NCI-H2196 treated with DMSO at 0.1 percent for 48 hours (cell line): ENCODE measurements around the gene COQ7.

ENCODE experiments used
- DNase-seq: peaks from one replicate; lab custom pipeline; 2025; ENCODE audit not compliant: unreplicated experiment; lab: John Stamatoyannopoulos, UW

The COQ7 gene

GRCh38 chr16:19086322-19087199 is 19.1 kb downstream of the COQ7 start:
- DNase-seq = peak; percentile 87

DNA sequence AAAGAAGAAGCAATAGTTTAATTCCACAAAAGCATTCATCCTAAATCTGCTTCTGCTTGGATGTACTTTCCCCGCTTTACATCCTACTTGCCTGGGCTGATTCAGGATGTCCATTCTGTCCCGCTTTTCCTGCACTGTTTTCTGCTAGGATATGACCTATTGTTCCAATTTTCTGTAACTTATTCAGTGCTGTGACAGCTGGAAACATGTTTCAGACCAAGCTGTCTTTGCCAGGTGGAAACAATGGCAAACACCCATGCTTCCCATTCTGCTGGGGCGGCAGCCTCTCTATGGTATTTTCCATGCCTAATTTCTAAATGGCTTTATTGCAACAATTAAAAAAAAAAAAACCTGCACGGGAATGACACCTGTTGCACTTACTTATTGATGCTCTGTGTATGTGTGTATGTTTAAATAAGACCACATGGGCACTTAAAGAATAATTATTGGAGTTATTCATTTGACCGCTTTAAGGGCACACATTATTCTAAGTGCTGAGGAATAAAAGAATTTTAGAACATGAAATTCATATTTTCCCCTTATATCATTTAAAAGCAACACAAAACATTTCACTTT is 21.0 kb downstream of the COQ7 start:
- DNase-seq = no peak

DNA sequence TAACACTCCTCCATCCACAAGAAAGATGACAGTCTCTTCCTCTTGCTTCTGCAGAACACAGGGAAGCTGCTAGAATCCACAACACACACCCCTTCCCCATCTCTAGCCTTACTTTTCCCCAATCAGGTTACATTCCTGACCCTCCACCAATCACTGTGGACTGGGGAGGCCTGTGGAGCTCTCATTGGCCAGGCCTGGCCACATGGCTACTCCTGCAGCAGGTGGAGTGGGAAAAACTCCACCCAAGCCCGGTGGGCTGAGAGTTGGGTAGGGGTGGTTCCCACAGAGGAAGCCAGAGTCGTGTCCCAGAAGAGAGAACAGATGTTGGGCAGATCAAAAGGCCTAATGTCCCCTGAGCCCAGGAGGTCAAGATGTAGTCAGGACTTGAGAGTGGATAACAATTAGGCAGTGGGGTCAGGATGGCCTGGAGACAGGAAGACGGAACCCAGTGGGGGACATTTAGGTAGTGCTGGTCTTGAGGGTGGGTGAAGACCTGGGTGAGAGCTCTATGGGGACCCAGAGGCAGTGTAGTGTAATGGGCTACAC is 22.1 kb downstream of the COQ7 start:
- no peak for DNase-seq

GRCh38 chr16:19090916-19091315 is 23.5 kb downstream of the COQ7 start:
- no peak for DNase-seq

DNA sequence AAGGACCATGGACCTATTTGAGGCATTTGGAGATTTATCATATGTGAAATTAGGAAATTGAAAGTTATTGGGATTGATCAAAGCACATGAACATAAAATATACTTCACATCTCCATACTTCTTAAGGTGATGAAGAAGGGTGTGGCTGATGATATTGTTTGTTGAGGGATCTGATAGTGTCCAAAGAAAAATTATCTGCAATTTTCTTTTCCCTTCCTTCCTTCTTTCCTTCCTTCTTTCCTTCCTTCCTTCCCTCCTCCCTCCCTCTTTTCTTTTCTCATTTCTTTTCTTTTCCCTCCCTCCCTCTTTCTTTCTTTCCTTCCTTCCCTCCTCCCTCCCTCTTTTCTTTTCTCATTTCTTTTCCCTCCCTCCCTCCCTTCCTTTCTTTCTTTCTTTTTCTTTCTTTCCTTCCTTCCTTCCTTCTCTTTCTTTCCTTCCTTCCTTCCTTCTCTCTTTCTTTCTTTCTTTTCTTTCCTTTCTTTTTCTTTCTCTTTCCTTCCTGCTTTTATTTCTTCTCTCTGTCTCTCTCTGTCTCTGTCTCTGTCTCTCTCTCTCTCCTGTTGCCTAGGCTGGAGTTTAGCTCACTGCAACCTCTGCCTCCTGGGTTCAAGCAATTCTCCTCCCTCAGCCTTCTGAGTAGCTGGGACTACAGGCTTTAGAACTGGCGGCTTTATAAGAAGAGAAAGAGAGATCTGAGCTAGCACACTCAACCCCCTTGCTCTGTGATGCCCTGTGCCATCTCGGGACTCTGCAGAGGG is 25.4 kb downstream of the COQ7 start:
- no peak for DNase-seq

- no peak for DNase-seq
Observed at GRCh38 chr16:19093631-19094541, 26.5 kb downstream of the COQ7 start.

DNA sequence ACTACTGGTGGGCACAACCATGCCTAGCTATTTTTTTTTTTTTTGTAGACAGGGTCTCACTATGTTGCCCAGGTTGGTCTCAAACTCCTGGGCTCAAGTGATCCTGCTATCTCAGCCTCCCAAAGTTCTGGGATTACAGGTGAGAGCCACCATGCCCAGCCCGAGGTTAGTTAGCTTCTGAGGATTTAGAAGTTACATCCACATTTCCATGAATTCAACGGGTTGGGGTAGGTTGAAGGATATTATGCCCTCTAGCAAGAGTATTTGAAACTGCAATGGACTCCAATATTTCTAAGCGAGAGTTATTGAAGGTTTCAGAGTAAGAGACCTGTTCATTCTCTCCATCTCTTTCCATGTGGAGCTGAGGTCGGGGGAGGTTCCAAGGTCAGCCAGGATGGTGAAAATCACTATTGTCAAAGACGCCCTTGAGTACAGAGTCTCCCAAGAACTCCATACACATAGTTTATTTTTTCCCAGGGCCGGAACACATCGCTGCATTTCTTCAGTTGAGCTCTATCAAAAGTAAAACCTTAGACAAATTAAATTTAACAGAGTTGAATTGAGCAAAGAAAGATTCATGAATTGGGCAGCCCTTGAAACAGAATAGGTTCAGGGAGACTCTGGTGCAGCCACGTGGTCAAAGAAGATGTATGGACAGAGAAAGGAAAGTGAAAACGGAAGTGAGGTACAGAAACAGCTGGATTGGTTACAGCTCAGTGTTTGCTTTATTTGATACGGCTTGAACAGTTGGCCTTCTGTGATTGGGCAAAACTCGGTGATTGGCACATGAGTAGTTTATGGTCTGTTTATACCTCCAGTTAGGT is 27.3 kb downstream of the COQ7 start:
- no peak for DNase-seq

- DNase-seq = no peak
Observed at GRCh38 chr16:19095654-19096053, 28.2 kb downstream of the COQ7 start.

DNA sequence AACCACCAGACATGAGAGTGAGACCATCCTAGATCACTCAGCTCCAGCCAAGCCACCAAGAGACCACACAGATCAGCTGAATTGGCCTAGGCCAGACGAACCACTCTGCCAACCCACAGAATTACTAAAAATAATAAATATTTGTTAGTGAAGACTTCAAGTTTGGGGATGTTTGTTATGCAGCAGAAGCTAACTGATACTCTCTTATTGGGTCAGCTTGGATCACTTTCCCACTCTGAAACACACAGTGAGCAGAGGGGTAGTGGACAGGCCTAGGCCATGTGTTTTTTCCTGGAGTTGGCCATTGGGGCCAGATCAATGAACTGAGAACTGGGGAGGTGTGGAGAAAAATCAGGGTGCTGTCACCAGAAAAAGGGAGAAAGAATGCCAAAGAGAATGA is 30.8 kb downstream of the COQ7 start:
- DNase-seq = no peak

GRCh38 chr16:19102187-19102872 is 34.9 kb downstream of the COQ7 start:
- DNase-seq = no peak

GRCh38 chr16:19104607-19105006 is 37.2 kb downstream of the COQ7 start:
- DNase-seq = no peak

- no peak for DNase-seq
Observed at GRCh38 chr16:19105131-19105530, 37.7 kb downstream of the COQ7 start.

DNA sequence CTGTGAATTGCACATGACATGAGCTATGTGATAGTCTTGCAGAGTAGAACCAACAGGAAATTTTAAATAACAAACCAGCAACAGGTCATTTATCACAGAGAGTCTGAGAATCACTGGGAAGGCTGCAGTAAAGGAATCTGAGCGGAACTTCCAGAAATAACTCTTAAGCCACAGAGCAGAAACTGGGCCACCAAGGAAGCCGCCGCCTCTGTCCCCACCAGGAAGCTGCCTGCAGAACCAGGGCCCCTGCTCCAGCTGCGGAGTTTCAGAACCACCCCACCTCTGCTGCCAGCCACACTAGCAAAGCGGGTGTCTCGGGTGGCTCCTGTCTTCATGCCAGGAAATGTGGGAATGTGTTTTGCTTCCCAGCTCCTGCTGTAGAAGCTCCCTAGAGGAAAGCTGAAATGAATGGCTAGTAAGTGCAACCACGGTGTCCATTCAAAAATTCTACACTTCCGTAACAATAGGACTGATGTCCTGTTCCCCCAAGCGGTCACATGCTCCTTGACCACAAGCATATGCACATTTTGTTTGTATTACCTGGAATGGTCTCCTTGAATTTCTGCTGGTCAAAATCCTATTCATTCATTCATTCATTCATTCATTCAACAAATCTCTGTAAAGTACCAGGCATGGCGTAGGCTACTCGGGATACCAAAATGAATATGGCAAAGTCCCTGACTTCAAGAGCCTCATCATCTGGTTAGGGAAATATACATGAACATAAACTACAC is 38.6 kb downstream of the COQ7 start:
- no peak for DNase-seq

DNA sequence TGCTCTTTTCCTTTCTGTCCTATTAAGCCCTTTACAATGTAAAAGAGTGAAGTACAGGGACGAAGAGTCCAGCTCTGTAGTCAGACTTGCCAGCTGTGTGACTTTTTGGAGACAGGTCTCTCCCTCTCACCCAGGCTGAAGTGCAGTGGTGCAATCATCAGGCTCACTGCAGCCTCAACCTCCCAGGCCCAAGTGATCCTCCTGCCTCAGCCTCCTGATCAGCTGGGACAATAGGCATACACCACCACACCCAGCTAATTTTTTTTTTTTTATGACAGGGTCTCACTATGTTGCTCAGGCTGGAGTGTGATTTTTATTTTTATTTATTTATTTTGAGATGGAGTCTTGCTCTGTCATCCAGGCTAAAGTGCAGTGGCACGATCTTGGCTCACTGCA is 39.2 kb downstream of the COQ7 start:
- DNase-seq = no peak

GRCh38 chr16:19108409-19109287 is 41.2 kb downstream of the COQ7 start:
- no peak for DNase-seq

DNA sequence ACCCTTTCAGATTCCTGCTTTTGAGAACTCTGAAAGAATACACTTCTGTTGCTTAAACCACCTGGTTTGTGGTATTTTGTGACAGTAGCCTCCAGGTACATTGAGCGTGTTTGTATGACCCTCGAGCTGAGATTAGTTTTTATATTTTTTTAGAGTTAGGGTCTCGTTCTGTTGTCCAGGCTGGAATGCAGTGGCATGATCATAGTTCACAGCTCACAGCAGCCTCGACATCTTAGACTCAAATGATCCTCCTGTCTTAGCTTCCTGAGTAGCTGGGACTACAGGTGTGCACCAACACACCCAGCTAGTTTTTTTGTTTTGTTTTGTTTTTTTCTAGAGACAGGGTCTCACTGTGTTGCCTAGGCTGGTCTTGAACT is 41.9 kb downstream of the COQ7 start:
- no peak for DNase-seq

GRCh38 chr16:19110537-19111360 is 43.3 kb downstream of the COQ7 start:
- no peak for DNase-seq
